ENCODE results near the gene NANOGP8.

NANOGP8 gene

GRCh38 chr15:35055416-35056105 lies 29.5 kb downstream of the NANOGP8 start:
- no peak for DNase-seq

DNA sequence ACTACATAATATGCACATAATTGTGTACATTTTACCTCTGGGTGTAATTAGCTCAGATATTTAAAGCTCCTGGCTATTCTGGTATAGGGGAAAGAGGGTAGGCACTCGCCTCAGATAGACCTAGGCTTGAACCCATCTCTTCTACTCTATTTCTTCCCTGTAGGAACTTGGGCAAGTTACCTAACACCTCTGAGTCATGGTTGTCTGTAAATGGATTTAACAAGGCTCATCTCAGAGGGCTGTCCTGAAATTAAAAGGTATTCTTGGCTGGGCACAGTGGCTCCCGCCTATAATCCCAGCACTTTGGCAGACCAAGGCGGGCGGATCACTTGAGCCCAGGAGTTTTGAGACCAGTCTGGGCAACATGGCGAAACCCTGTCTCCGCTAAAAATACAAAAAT lies 30.7 kb downstream of the NANOGP8 start:
- DNase-seq, result no peak

GRCh38 chr15:35047996-35048395 lies 37.1 kb downstream of the NANOGP8 start:
- DNase-seq, result no peak

DNA sequence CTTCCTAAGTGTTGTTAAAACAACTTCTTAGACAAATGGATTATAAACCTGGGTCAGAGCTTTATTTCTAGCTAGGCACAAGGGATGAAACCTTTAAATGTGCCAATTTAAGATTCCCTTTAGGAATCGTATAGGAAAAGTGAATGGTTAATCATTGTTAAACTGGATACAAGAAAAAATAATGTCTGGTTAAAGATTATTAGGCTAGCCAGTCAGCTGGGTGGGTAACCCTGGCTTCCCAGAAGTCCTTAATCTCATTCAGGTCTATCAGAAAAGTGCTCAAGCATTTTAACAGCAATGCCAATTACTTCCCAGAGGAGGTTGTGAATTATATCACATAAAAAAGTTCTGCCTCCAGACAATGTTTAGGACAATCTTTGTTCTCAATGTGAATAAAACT lies 37.6 kb downstream of the NANOGP8 start:
- DNase-seq, result no peak

- DNase-seq, result no peak
These were observed 41.6 kb downstream of the NANOGP8 start for GRCh38 chr15:35043373-35044095.

- no peak for DNase-seq
These were observed 44.5 kb downstream of the NANOGP8 start for GRCh38 chr15:35040339-35041255.

GRCh38 chr15:35038626-35039451 lies 46.3 kb downstream of the NANOGP8 start:
- DNase-seq, result no peak

All from activated CD4-positive, alpha-beta T cell treated with anti-CD3 and anti-CD28 coated beads for 48 hours (primary cell).